ENCODE measurements around the gene PLD5.

DNA sequence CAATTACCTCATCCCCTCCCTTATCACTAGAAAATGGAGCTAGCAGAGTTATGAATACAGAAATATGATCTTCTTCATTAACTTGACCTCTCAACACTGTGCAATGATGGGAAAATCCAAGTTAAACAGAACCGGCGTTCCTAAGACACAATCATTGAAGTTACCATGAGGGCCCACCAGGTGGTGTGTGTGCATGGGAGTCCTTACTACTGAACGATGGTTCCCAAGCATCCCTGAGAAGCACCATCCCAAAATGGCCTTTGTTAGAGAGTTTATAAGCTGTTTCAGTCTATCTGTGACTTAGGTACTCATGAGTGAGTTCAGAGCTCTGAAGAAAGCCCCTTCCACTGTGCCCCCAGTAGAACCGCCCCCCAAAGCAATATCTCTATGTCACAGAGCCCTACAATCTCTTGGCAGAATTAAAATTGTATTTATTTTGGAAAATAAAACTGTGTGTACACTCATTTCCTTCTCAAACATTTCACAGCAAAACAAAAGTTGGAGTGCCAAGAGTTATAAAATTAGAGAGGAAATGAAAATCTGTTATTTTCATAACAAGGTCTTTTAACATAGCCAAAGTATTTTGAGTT is 56.8 kb downstream of the PLD5 start:
- TF ChIP-seq, protein P1, sequence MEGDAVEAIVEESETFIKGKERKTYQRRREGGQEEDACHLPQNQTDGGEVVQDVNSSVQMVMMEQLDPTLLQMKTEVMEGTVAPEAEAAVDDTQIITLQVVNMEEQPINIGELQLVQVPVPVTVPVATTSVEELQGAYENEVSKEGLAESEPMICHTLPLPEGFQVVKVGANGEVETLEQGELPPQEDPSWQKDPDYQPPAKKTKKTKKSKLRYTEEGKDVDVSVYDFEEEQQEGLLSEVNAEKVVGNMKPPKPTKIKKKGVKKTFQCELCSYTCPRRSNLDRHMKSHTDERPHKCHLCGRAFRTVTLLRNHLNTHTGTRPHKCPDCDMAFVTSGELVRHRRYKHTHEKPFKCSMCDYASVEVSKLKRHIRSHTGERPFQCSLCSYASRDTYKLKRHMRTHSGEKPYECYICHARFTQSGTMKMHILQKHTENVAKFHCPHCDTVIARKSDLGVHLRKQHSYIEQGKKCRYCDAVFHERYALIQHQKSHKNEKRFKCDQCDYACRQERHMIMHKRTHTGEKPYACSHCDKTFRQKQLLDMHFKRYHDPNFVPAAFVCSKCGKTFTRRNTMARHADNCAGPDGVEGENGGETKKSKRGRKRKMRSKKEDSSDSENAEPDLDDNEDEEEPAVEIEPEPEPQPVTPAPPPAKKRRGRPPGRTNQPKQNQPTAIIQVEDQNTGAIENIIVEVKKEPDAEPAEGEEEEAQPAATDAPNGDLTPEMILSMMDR (IDR thresholded peaks at IDR 0.05), result peak in 3 of 4 experiments; percentile 47 to 55 (median 52)
- TF ChIP-seq POLR2AphosphoS5 (IDR thresholded peaks at IDR 0.05) (no peak), POLR2A (IDR thresholded peaks at IDR 0.05) (no peak)
